ENCODE measurements around the gene ZBTB7C.

ZBTB7C gene

DNA sequence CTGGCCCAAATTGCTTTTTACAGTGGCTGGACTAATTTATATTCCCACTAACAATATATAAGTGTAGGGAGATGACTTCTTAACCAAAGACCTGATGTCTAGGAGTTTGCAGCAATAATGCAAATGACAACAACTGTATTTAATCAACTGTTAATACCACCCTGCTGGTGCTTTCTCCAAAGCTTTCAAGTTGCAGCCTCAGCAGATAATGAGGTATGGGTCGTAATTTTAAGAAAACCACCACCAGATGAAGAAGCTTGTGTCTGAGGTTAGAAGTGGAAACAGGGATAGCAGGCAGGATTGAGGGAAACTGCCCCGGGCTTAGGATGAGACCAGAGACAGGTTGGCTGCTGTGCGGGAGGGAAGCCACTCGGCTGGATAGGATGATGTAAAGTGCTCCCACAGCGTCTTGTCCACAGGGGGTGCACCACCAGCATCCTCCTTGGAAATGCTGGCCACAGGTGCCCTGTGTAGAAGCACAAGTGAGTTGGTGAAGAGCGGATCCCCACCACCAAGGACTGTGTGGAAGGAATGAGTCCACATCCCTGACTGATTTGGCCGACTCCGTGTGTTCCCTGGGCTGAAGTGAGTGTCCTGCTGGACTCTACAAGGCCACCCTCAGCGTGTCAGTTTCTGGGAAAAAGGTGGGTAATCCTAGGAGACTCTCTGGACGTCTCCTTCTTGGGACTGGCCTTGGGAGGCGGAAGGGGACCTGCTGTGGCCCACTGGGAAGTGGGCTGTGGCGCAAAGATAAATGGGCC lies 402.6 kb downstream of the ZBTB7C start:
- no peak for DNase-seq

DNA sequence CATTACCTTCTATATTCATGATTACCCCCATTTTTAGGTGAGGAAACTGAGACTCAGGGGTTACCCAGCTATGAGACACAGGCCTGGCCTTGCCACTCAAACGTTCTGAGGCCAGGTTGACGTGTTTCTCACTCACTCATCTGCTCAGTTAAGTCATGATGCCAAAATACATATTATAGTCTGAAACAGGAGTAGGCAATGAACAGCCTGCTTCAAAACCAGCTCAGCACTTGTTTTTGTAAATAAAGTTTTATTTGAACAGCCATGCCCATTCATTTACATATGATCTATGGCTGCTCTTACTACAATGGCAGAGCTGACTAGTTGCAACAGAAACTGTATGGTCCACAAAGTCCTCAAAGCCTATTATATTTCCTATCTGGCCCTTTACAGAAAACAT lies 404.6 kb downstream of the ZBTB7C start:
- DNase-seq: no peak

DNA sequence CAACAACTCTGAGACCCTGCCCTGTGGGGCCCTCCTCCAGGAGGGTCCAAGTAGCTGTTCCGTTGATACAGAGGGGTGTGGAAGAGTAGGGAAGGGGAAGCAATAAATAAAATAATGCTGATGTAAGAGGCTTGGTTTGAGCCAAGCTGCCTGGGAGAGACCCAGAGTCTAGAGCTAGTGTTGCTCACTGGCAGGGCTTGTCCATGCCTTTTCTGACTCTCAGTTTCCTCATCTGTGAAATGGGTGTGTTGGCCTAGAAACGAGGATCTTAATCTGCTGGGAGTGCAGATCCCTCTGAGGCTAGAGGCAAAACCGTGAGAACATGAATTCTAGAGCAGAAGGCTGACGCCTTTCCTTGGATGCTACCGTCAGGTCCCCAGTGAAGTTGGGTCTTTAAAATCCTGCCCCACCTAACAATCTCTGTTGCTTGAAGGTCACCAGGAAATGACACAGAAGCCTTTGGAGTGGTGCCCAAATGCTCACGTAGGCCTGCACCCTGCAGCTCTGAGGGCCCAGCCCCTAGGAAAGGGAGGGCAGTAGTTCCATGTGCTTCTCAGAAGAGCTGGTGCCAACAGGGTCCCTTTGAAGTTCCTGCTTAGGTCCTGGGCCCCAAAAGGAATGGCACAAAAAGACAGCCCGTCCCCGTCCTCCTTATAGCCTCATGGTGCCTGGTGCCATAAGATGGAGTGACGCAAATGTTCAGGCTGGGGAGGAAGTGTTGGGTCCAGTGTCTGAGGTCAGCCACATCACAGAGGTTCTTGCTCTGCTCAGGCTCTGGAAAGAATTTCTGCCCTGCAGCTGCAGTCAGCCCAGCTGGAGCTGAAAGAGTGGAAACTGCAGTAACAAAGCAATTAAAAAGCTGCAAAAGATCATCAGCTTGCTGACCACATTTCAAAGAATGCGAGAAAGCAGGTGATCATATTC lies 405.5 kb downstream of the ZBTB7C start:
- no peak for DNase-seq

DNA sequence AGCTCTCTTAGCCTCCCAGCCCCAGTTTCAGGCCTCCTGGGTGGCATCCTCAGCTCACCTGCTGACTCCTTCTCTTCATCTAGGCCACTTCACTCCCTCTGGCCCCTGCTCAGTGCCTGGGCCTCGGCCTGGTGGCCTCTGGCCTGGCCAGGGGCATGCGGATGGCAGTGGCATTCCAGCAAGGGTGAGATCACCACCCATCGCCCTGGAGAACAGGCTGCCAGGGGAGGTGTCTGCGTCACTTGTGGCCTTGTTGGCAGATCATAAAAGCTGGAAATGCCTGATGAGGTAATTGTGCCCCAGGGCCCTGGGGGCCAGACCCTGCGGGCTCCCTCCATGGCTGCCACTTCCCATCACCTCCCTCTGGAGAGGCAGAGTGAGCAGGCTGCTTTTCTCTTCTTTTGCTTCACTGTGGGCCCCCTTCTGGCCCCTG lies 406.2 kb downstream of the ZBTB7C start:
- DNase-seq: no peak

DNA sequence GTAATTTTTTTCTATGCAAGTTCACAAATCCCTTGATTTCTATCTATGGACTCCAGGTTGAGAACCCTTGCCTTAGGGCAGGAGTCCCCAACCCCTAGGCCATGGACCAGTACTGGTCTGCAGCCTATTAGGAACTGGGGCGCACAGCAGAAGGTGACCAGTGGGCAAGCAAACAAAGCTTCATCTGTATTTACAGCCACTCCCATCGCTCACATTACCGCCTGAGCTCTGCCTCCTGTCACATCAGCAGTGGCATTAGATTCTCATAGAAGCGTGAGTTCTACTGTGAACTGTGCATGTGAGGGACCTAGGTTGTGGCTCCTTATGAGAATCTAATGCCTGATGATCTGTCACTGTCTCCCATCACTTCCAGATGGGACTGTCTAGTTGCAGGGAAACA lies 408.5 kb downstream of the ZBTB7C start:
- DNase-seq: no peak

DNA sequence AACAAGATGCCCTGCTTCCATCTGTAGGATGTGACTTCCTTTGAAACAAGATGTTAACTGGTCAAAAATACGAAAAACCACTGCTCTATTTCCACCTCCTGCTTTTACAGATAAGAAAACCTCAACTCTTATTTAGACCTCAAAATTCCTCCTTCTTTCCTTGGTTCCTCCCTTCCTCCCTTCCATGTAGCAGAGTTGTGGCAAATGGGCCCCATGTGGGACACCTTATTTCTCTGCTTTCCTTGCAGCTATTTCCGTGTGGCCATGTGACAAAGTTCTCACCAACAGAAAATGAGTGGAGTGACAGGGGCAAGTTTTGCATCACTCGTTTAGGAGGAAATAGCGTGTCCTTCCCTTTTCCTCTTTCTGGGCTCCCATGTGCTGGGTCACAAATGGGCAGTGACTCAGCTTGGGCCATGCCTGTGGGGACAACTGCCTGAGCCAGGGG lies 409.4 kb downstream of the ZBTB7C start:
- DNase-seq: peak; percentile 82 to 85

DNA sequence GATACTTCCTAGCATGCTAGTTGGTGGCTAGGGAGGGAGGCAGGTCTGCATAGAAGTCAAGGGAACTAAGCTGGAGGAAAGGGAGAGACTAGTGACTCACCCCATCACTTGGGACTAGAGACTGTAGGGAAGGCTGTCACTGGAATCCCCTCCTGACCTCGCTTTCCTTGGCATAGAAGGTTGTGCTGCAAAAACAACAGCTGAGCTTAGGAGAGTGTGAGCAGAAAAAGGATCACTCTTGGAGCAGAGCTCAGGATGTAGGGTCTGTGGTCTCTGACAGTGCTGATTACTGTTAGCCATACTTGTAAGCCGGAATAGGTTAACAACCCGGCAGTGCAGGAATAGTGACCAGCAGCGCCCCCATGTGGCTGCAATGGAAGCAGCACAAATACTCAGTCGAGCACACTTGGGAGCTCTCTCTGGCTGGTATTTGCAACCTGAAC lies 411.8 kb downstream of the ZBTB7C start:
- DNase-seq: no peak

DNA sequence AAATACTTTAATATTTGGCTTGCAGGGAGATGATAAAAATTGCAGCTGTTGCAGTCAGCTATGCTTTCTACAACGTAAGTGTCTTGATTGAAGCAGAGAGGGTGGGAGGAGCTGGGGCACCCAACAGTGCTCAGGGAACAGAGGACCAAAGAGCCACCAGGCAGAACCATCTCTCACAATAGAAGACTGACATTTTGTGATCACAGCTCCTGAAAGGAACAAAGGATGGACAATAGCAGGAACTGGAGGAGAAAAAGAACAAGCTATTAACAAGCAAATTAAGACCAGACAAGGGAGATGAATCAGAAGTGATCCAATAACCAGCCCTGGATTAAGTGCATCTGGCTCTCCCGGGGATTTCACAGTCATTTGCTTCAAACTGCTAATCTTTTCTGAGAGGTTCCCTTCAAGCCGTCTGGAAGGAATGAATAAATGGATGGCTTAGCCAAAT lies 413.1 kb downstream of the ZBTB7C start:
- no peak for DNase-seq

DNA sequence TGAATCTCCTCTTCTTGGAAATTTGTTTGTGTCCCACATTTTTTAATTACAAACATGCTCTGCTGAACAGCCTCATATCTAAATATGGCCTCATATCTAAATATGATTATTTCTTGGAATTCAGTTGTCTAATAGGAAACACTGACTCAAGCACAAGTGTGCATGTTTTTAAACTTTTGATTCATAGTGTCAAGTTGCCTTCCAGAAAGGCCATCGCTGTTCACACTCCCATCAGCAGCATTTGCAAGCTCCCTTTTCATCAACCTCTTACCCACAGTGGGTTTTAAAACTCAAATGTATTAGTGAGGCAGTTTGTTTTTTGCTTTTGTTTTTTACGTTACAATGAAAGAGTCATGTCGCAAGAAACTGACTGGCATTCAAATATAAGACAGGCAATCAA lies 413.5 kb downstream of the ZBTB7C start:
- DNase-seq: no peak

DNA sequence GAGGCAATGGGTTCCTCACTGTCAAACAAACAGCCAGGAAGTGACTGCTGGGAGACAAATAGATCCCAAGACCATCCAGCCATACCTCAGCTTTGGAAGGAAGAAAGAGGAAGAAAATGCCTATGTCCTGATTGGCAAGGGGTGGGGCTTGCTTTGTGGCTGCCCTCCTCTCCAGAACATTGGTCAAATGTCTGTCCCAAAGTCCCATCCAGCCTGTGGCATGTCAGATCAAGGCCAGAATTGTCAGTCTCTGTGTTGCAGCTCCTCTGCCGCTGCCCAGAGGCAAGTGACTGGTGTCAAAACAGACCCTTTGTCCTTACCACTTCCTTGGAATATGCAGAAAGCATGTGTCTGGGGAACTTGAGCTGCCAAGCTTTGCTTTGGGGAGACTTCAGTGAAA lies 415.8 kb downstream of the ZBTB7C start:
- DNase-seq: no peak

DNA sequence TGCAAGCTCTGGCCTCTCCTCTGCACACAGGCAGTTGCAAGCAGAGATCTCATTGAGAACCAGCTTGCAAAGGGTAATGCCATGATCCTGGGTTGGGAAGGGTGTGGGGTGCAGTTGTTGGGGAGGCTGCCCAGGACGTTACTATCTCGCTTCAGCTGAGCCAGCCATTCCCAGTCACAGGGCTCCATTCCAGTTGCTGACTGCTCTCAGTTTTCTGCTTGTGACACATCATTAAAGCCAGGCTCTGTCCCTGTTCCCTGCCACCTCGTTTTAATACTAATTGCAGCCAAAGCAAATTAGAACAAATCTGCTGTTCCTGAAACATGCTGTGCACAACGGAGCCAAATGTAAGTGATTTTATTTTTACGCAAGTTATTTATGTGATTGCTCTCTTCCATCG lies 416.2 kb downstream of the ZBTB7C start:
- DNase-seq: no peak

DNA sequence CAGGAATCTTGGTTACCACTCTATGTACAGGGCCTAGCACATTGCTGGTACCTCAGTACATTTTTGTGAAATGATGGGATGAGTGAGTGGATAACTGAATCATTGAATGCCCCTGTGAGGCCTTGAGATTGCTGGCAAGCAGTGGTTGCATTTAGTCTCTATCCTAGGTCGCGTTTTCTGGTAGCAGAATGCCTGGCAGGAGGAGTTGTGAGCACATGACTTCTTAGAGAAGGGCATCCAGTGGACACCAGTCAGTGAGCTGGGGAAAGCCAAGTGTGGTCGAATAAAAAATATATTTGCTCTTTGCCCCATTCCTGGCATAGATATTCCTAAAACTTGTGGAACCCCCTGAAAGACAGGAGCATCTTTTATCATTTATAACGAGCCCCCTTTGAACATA lies 416.9 kb downstream of the ZBTB7C start:
- no peak for DNase-seq

DNA sequence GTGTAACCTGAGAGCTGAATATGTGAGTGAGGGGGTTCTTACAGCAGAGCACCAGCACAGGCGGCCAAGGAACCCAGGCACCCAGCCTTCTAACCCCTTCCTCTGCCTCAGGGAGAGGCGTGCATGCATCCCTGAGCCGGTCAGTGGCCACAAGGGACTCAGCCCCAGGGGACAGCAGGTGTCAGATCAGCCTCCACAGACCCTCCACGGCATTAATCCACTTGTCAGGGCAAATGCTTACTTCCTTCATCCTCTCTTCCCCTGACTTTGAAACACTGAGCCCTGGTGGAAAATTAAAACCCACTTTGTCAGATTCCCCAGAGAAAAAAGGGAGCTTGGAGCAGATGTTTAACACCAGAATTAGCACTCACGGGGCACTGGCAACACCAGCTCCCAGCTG lies 418.2 kb downstream of the ZBTB7C start:
- no peak for DNase-seq

DNA sequence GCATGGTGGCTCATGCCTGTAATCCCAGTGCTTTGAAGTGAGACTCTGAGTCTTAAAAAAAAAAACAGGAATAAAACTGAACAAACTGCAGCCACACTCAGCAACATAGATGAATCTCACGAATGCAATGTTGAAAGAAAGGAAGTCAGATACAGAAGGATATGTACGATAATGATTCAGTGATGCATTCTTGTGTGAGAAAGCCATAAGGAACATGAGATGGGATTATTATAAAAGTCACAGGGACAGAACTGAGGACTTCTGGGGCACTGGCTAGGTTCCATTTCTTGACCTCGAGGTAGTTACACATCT lies 421.8 kb downstream of the ZBTB7C start:
- peak in 1 of 2 donors; percentile 44 for DNase-seq

DNA sequence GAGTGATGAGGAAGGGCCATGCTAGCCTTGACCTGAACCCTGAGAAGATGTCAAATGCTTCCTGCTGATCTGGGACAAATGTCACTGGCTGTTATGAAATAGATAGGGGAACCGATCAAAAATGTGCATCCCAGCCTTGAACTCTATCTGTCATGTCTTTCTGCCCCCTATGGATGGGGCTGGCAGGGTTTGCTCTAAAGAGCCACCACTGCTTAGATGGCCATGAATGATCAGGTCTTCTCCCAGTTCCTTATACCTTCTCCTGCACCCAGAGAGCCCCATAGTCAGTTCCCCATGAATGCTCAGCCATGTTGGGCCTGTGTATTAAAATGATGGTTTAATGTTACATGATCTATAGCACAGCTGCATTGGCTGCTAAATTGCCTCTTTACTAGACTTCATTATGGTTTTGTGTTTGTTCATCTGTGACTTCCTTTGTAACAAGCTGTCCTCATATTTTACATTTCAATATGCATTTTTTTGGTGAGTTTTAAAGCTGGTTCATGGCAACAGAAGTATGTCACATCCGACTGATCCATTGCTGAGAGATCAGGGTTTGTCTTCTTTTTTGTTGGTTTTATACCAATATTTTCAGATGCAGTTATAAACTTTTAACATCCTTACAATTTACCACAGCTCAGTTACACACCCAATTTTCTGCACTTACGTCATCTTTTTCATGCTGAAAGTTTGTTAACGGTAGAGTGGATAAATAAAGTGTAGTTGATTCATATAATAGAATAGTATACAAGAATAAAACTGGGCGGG lies 422.4 kb downstream of the ZBTB7C start:
- peak in 1 of 2 donors; percentile 38 for DNase-seq

DNA sequence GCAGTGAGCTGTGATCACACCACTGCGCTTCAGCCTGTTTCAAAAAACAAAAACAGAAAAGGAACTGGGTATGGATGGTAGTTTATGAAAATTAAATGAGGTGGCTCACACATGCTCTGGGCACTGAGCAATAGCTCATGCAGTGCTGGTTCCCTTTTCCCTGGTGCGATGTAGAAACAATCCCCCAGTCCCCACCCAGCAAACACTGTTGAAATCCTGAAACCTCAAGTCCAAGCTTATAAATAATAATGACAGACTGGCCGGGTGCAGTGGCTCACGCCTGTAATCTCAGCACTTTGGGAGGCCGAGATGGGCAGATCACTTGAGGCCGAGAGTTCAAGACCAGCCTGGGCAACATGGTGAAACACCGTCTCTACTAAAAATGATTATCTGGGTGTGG lies 423.3 kb downstream of the ZBTB7C start:
- peak; percentile 93 to 98 for DNase-seq

DNA sequence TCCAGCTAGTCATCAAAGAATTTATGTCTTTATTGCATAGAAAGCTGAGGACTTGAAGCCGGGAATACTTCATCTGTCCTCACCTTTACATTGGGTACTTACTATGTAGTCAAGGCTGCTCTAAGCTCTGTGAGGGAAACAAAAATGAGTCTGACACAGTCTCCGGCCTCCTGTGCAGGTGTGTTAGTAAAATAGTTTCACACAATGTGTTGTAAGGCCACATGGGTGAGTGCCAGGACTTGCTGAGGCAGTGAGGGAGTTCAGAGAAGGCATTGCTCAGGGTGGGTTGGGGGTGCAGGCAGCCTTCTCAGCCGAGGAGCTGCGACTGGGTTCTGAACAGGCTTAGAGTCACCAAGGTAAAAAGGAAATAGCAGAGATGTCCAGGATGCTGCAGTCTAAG lies 424.2 kb downstream of the ZBTB7C start:
- DNase-seq: no peak

DNA sequence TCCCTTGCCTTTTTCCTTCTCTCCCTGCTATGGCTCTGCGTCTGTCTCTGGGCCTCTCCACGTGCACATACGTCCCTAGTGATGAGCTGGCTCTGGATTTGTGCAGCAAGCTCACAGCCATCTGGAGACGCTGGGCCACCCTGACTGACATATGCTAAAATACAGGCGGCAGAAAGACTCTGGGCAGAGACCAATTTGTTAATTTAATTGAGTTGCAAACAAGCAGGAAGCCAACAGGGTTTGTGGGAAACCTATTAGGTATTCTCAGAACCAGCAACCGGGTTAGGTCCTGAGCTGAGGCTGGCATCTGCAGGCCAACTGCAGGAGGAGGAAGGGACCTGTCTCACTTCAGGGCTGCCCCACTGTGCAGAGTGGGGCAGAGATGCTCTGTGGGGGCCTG lies 425.2 kb downstream of the ZBTB7C start:
- no peak for DNase-seq

DNA sequence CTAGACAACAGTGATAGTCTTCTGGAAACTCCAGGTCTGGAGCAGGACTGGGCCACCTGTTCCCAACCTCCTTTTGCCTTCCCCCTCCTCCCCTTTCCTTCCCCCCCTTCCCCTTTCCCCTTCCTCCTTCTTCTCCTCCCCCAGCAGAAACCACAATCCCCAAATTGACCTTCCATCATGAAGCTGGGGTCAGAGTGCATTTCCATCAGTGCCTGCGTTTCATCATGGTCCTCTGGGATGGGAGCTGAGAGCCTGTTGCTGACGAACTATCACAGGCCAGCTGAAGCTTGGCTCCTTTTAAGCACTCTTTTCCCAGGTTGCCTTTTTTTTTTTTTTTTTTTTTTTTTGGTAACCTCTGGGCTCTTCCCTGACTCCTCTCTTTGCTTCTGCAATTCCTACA lies 426.1 kb downstream of the ZBTB7C start:
- no peak for DNase-seq

DNA sequence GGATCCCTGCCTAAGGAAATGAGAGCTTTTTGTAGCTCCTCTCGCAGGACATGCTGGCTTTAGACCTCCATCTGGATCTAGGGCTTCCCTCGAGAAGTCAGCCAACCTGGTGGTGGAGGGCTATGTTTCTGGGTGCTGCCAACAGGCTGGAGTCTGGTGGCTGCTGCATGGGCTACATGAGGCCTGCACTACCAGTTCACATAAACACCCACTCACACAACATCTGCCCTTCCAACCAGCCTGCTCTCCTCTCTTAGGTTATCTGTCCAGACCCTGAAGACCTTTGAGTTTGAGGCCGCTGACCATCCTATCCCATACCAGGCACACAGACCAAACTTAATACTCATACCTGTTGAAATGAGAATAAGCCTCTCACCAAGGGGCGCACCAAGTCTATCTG lies 427.4 kb downstream of the ZBTB7C start:
- DNase-seq: no peak

DNA sequence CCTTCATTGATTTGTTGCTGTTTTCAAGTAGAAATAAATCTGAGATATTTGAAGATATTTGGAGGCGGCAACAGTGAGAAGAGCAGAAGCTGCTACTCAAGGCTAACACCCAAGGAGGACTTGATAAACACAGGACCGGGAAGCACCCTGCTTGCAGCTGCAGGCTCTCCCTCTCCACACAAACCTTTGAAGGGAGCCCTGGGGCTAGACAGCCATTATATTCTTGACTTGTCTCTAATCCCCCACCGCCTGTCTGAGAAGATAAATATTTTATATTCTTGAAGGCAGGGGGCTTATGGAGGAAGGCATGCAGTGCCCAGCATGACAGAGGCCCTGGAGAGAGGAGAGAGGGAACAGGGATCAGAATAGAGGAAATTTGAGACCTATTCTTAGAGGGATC lies 427.9 kb downstream of the ZBTB7C start:
- no peak for DNase-seq

DNA sequence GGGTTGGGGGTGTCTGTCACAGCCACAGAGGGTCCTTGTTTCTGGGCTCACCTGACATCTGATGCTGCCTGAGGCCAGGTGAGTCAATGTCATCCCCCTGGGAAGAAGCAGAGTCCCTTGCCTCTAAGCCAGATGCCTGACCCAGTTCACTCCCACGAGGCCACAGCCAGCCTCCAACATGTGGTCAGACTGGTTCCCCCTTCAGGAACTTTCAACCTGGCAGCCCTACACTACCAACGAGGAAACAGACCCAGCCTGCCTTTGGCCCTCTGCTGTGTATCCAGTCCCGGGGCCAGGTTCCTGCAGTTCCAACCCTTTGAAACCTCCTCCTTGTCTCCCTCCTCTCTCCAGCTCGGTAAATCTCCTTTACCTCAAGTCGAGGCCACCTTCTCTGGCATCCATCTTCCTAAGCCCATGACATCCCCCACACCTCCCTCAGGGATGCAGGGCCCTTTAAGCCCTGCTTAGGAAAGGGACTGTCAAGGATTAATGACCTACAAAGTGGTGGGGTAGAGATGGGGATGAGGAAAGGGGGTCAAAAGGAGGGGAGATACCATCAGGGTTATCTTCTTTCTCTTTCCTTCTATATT lies 429.5 kb downstream of the ZBTB7C start:
- DNase-seq: no peak

DNA sequence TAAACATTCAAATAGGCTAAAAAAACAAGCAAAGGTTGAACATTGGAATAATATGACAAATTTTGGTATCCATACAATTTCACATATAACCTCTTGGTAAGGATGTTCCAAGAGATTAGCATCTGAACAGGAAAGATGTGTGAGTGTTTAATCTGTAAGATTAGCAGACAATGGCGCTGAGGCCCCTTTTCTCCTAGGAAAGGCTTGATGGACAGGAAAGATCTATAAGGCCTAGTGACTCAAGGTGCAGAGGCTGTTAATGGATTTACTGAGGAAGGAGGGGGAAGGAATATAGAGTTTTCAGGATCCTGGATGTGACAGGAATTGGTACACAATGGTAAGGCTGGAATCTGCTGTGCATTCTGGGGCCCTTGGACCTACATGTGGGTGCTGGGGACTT lies 430.6 kb downstream of the ZBTB7C start:
- no peak for DNase-seq

All from inflammatory macrophage treated with lipopolysaccharide for 1 hour (primary cell).